HepG2 (cell line): ENCODE results near the gene DNMT3L. TPM values are rescaled to one million over a fixed set of nuclear protein-coding genes. Genes with fewer than 3 reads are reported as not detected.

Source experiments
- ELF3 ChIP-seq: IDR thresholded peaks from 2 replicates; pipeline ENCODE4 v1.6.1; 2016; ENCODE audit warnings: missing genetic modification reagents, missing compliant biosample characterization
- FOXP4 ChIP-seq: sonication (generic); formaldehyde crosslinking; IDR thresholded peaks from 2 replicates; pipeline ENCODE4 v1.4.0; 2020; ENCODE audit warnings: missing genetic modification reagents
- HOXA3 ChIP-seq: sonication (generic); formaldehyde crosslinking; IDR thresholded peaks from 2 replicates; pipeline ENCODE4 v1.5.0; 2020; ENCODE audit warnings: missing genetic modification reagents
- KDM6A ChIP-seq: IDR thresholded peaks from 2 replicates; pipeline ENCODE4 v1.6.1; 2016; ENCODE audit warnings: low read depth
- POGZ ChIP-seq: sonication (generic); formaldehyde crosslinking; IDR thresholded peaks from 2 replicates; pipeline ENCODE4 v1.4.0; 2020; ENCODE audit warnings: mild to moderate bottlenecking, missing genetic modification reagents
- PPARG ChIP-seq: conservative IDR thresholded peaks from 2 replicates; pipeline ENCODE4 v1.6.1; 2016; ENCODE audit warnings: missing biosample characterization, missing genetic modification reagents
- SOX13 ChIP-seq, 3 experiments: fragments of 450-650 bp in 1 of 3; sonication (generic) in 1 of 3; formaldehyde crosslinking in 1 of 3; IDR thresholded peaks in 2 of 3; conservative IDR thresholded peaks in 1 of 3; 2 replicates each; pipeline versions ENCODE4 v1.5.0 to v1.6.1; 2016 to 2020; ENCODE audit warnings: antibody characterized with exemption in 1 of 3, mild to moderate bottlenecking in 1 of 3, missing compliant biosample characterization in 1 of 3, missing genetic modification reagents in 1 of 3, moderate library complexity in 1 of 3
- ZBED4 ChIP-seq: sonication (generic); formaldehyde crosslinking; IDR thresholded peaks from 2 replicates; pipeline ENCODE4 v1.4.0; 2020; ENCODE audit warnings: missing genetic modification reagents, borderline replicate concordance
- ZBTB7A ChIP-seq: sonication (generic); formaldehyde crosslinking; IDR thresholded peaks from 2 replicates; pipeline ENCODE4 v1.8.0; 2022; ENCODE audit warnings: mild to moderate bottlenecking, missing genetic modification reagents
- ZNF235 ChIP-seq: sonication (generic); formaldehyde crosslinking; IDR thresholded peaks from 2 replicates; pipeline ENCODE4 v1.8.1; 2023; ENCODE audit warnings: mild to moderate bottlenecking, missing genetic modification reagents, borderline replicate concordance
- ZNF281 ChIP-seq: sonication (generic); formaldehyde crosslinking; IDR thresholded peaks from 2 replicates; pipeline ENCODE4 v1.4.0; 2020; ENCODE audit warnings: missing genetic modification reagents, borderline replicate concordance
- ZNF710 ChIP-seq: sonication (generic); formaldehyde crosslinking; IDR thresholded peaks from 2 replicates; pipeline ENCODE4 v1.5.0; 2020; ENCODE audit warnings: mild to moderate bottlenecking, missing genetic modification reagents, borderline replicate concordance
- ZUFSP ChIP-seq: sonication (generic); formaldehyde crosslinking; IDR thresholded peaks from 2 replicates; pipeline ENCODE4 v1.9.0; 2021; ENCODE audit warnings: missing genetic modification reagents, mild to moderate bottlenecking, borderline replicate concordance
- polyA plus RNA-seq, 8 experiments: library from polyadenylated mRNA; depleted of rRNA in 3 of 8; stranded (reverse) in 7 of 8; unstranded in 1 of 8; fragments of >200 nt; fragmentation: Illumina TruSeq in 4 of 8; extraction: Trizol in 4 of 8; gene quantifications; 2 replicates each; pipeline versions ENCODE4 v1.2.1 to v1.2.3, GENCODE V29; 2011 to 2016; ENCODE audit warnings: low read depth in 4 of 8, missing spikeins in 1 of 8, mixed read lengths in 1 of 8; ENCODE audit not compliant: insufficient read depth in 1 of 8
- total RNA-seq, 5 experiments: library from RNA; depleted of rRNA; stranded (reverse); fragments of >200 nt; fragmentation: Illumina TruSeq; extraction: Trizol; gene quantifications; 2 replicates each; pipeline ENCODE4 v1.2.3, GENCODE V29; 2016; ENCODE audit warnings: low read depth in 1 of 5

Gene DNMT3L
- total and polyA plus RNA-seq, 2 of the 13 experiments (the other 11 are each of a cell fraction or from before 2014, with no cell fraction given) = 0.75 to 1.7 TPM

GRCh38 chr21:44297525-44298290 is 36.0 kb upstream of the DNMT3L start (continued):
- TF ChIP-seq ZBED4 (peak; percentile 47; the same call in 1 of the 2 replicates), ZNF710 (CRISPR knock-in tag) (no peak), HOXA3 (CRISPR knock-in tag) (peak; percentile 45; the same call in 1 of the 2 replicates), ZNF235 (CRISPR knock-in tag) (no peak), POGZ (no peak), PPARG (CRISPR knock-in tag) (0 out of 2 replicates have a peak, but pooled peaks have one; percentile 42), KDM6A (no peak), ELF3 (CRISPR knock-in tag) (0 out of 2 replicates have a peak, but pooled peaks have one; percentile 32), ZBTB7A (no peak), ZNF281 (CRISPR knock-in tag) (no peak), SOX13 (IDR thresholded peaks at IDR 0.05) (no peak), SOX13 (CRISPR knock-in tag; conservative IDR thresholded peaks at IDR 0.05 in 1 of 2, IDR thresholded peaks at IDR 0.05 in 1 of 2) (no peak), ZUFSP (CRISPR knock-in tag) (no peak), FOXP4 (CRISPR knock-in tag) (0 out of 2 replicates have a peak, but pooled peaks have one; percentile 36)
